Fibroblast of lung (primary cell): ENCODE measurements around the gene COL16A1.

Experiments
- EZH2 ChIP-seq: IDR thresholded peaks from 2 replicates; pipeline ENCODE4 v1.5.1; 2012; ENCODE audit warnings: low read length, control low read depth, mild to moderate bottlenecking; ENCODE audit errors: missing control alignments
- TF ChIP-seq, protein P1 (sequence below), 2 donors: IDR thresholded peaks in 1 of 2; conservative IDR thresholded peaks in 1 of 2; 1 replicate in 1 of 2; 2 replicates in 1 of 2; pipeline ENCODE4 v1.5.1; 2011 to 2012; ENCODE audit warnings: low read length in 2 of 2, control low read depth in 1 of 2, inconsistent platforms in 1 of 2, low read depth in 1 of 2, mild to moderate bottlenecking in 1 of 2

DNA sequence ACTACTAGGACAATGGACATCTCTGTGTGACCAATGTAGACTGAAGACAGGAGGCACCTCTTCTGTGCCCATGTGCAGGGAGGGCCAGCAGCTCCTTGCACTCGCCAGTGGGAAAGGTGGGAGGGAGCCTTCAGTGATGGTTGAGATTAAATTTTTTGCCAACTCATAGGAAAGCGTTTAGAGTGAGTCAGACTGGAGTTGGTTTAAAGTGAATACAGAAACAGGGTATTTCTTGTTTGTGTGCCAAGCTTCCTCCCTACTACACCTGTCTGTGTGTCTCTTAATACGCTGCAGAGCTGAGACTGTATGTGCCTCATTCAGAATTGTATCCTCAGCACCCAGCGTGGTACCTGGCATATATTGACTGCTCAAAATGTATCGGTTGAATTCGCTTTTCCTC lies 13.5 kb upstream of the COL16A1 start:
- TF ChIP-seq, protein P1, sequence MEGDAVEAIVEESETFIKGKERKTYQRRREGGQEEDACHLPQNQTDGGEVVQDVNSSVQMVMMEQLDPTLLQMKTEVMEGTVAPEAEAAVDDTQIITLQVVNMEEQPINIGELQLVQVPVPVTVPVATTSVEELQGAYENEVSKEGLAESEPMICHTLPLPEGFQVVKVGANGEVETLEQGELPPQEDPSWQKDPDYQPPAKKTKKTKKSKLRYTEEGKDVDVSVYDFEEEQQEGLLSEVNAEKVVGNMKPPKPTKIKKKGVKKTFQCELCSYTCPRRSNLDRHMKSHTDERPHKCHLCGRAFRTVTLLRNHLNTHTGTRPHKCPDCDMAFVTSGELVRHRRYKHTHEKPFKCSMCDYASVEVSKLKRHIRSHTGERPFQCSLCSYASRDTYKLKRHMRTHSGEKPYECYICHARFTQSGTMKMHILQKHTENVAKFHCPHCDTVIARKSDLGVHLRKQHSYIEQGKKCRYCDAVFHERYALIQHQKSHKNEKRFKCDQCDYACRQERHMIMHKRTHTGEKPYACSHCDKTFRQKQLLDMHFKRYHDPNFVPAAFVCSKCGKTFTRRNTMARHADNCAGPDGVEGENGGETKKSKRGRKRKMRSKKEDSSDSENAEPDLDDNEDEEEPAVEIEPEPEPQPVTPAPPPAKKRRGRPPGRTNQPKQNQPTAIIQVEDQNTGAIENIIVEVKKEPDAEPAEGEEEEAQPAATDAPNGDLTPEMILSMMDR (conservative IDR thresholded peaks at IDR 0.05 in 1 of 2, IDR thresholded peaks at IDR 0.05 in 1 of 2; ENCODE audit: low read depth in 1 of 2, low read length in 2 of 2), result no peak
- TF ChIP-seq EZH2, result no peak
